IPS-11a (cell line): ENCODE measurements around the gene LCN9.

ENCODE experiments used
- H3K4me3 ChIP-seq: one replicate; pipeline ENCODE4 v1.5.1; 2013; ENCODE audit warnings: low read depth, low read length, control low read depth

The LCN9 gene

DNA sequence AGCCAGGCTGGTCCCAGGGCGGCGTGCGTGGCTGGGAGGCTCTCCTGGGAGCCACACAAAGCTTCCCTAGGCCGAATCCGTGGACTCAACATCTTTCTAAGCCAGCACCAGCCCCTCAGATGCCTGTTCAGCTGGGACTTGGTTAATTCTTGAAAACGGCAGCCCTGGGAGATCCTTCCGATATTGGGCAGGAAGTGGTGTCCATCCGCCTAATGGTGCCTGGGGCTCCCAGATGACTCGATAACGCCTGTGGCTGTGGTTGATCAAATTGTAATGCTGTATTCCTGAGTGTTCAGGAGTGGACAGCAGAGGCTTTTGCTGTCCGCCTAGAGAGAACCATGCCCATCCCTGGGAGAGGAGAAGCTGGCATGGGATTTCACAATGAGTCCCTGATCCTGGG lies 52.9 kb downstream of the LCN9 start:
- no peak overlapping the region for H3K4me3 ChIP-seq
